IMR-90 (cell line): Measurements from ENCODE around the gene UBE2E2. TPM values are rescaled to one million over a fixed set of nuclear protein-coding genes. Genes with fewer than 3 reads are reported as not detected.

Experiments
- ATAC-seq: fragments of 200-7000 bp; cut with Tn5 transposase; 2 replicates; pipeline ENCODE4 v1.9.1; 2020; ENCODE audit warnings: low read depth, mild to moderate bottlenecking, moderate library complexity
- BruUV-seq: library from RNA; stranded (reverse); fragments of 400-500 nt; replicated peaks from 2 replicates; lab custom pipeline; 2021; lab: Mats Ljungman, UMichigan
- CTCF ChIA-PET: fragments of 300-600 bp; formaldehyde crosslinking; extraction: SDS; loops from one replicate; lab custom pipeline; 2021; ENCODE audit warnings: antibody characterized with exemption; lab: Yijun Ruan, JAX
- POLR2A ChIA-PET: fragments of 300-600 bp; sonication (Branson Sonifier 250); formaldehyde crosslinking; loops from one replicate; lab custom pipeline; 2022; ENCODE audit warnings: antibody characterized with exemption; ENCODE audit not compliant: unreplicated experiment; lab: Charles Lee
- DNase-seq: peaks from one replicate; pipeline ENCODE4 v3.0.0; 2013
- H2AFZ ChIP-seq: replicated peaks from 2 replicates; pipeline ENCODE3; 2013; ENCODE audit warnings: low read length, mild to moderate bottlenecking; ENCODE audit not compliant: poor library complexity
- H2AK5ac ChIP-seq: 2 replicates; pipeline ENCODE4 v1.6.1; 2013; ENCODE audit warnings: low read depth, low read length, inconsistent platforms
- H2AK9ac ChIP-seq: replicated peaks from 2 replicates; pipeline ENCODE3; 2013; ENCODE audit warnings: mild to moderate bottlenecking, low read depth, low read length, moderate library complexity; ENCODE audit not compliant: poor library complexity
- H2BK120ac ChIP-seq: 2 replicates; pipeline ENCODE4 v1.6.1; 2013; ENCODE audit warnings: low read depth, low read length, inconsistent platforms
- H2BK15ac ChIP-seq: 3 replicates; pipeline ENCODE4 v1.6.1; 2013; ENCODE audit warnings: low read depth, low read length, inconsistent platforms
- H2BK20ac ChIP-seq: 2 replicates; pipeline ENCODE4 v1.6.1; 2013; ENCODE audit warnings: low read depth, mild to moderate bottlenecking, inconsistent platforms, low read length, moderate library complexity
- H2BK5ac ChIP-seq: 2 replicates; pipeline ENCODE4 v1.6.1; 2013; ENCODE audit warnings: mild to moderate bottlenecking, low read depth, low read length, inconsistent platforms; ENCODE audit not compliant: poor library complexity, severe bottlenecking
- H3K14ac ChIP-seq: replicated peaks from 2 replicates; pipeline ENCODE4 v1.6.1; 2013; ENCODE audit warnings: low read depth, low read length, inconsistent platforms
- H3K18ac ChIP-seq: 2 replicates; pipeline ENCODE4 v1.6.1; 2013; ENCODE audit warnings: low read depth, low read length, control low read depth
- H3K23ac ChIP-seq: 2 replicates; pipeline ENCODE4 v1.6.1; 2013; ENCODE audit warnings: low read depth, low read length, inconsistent platforms
- H3K27ac ChIP-seq: 2 replicates; pipeline ENCODE4 v1.5.1; 2013; ENCODE audit warnings: mild to moderate bottlenecking, control low read depth, low read length; ENCODE audit not compliant: insufficient read depth
- H3K27me3 ChIP-seq: 2 replicates; pipeline ENCODE4 v1.6.1; 2013; ENCODE audit warnings: low read length; ENCODE audit not compliant: control insufficient read depth, insufficient read depth
- H3K36me3 ChIP-seq: 2 replicates; pipeline ENCODE4 v1.6.1; 2013; ENCODE audit warnings: low read length, mixed read lengths; ENCODE audit not compliant: control insufficient read depth, insufficient read depth
- H3K4ac ChIP-seq: 2 replicates; pipeline ENCODE4 v1.6.1; 2013; ENCODE audit warnings: low read depth, low read length, inconsistent platforms
- H3K4me1 ChIP-seq: 2 replicates; pipeline ENCODE4 v1.6.1; 2013; ENCODE audit warnings: low read length, mixed read lengths; ENCODE audit not compliant: control insufficient read depth, insufficient read depth
- H3K4me2 ChIP-seq: 2 replicates; pipeline ENCODE4 v1.6.1; 2013; ENCODE audit warnings: low read depth, mild to moderate bottlenecking, control low read depth, low read length, moderate library complexity
- H3K4me3 ChIP-seq: 2 replicates; pipeline ENCODE4 v1.5.1; 2013; ENCODE audit warnings: low read depth, mild to moderate bottlenecking, control low read depth, low read length, moderate library complexity; ENCODE audit not compliant: insufficient read depth
- H3K56ac ChIP-seq: 2 replicates; pipeline ENCODE4 v1.6.1; 2013; ENCODE audit warnings: low read length, inconsistent platforms; ENCODE audit not compliant: insufficient read depth; ENCODE audit errors: extremely low read depth
- H3K79me1 ChIP-seq, 2 experiments: 2 replicates each; pipeline ENCODE4 v1.6.1; 2013; ENCODE audit warnings: low read length in 2 of 2, inconsistent platforms in 1 of 2, low read depth in 1 of 2
- H3K9ac ChIP-seq: 2 replicates; pipeline ENCODE4 v1.6.1; 2013; ENCODE audit warnings: low read depth, low read length, control low read depth
- H3K9me1 ChIP-seq: 2 replicates; pipeline ENCODE4 v1.6.1; 2013; ENCODE audit warnings: low read length, inconsistent platforms; ENCODE audit not compliant: insufficient read depth
- H3K9me3 ChIP-seq: 2 replicates; pipeline ENCODE4 v1.6.1; 2013; ENCODE audit warnings: low read length; ENCODE audit not compliant: control insufficient read depth, insufficient read depth
- H4K20me1 ChIP-seq: 2 replicates; pipeline ENCODE4 v1.6.1; 2013; ENCODE audit warnings: low read length, inconsistent platforms; ENCODE audit not compliant: insufficient read depth
- H4K5ac ChIP-seq: 2 replicates; pipeline ENCODE4 v1.6.1; 2013; ENCODE audit warnings: mild to moderate bottlenecking, low read depth, low read length, control low read depth
- H4K8ac ChIP-seq, 2 experiments: 2 replicates each; pipeline ENCODE4 v1.6.1; 2013; ENCODE audit warnings: low read depth in 2 of 2, low read length in 2 of 2, control low read depth in 1 of 2, inconsistent platforms in 1 of 2
- H4K91ac ChIP-seq: 2 replicates; pipeline ENCODE4 v1.6.1; 2013; ENCODE audit warnings: low read depth, low read length, inconsistent platforms; ENCODE audit not compliant: insufficient read depth
- CEBPB ChIP-seq: IDR thresholded peaks from 2 replicates; pipeline ENCODE4 v1.6.1; 2012; ENCODE audit warnings: low read depth, low read length, improper control_type of control experiment
- MAFK ChIP-seq: IDR thresholded peaks from 2 replicates; pipeline ENCODE4 v1.6.1; 2012; ENCODE audit warnings: low read depth, low read length, improper control_type of control experiment
- MAZ ChIP-seq: IDR thresholded peaks from 2 replicates; pipeline ENCODE4 v1.6.1; 2012; ENCODE audit warnings: low read depth, mild to moderate bottlenecking, low read length, improper control_type of control experiment, moderate library complexity, borderline replicate concordance
- MXI1 ChIP-seq: IDR thresholded peaks from 2 replicates; pipeline ENCODE4 v1.6.1; 2012; ENCODE audit warnings: low read depth, mild to moderate bottlenecking, low read length, moderate library complexity, borderline replicate concordance
- NFE2L2 ChIP-seq: fragments of 150-350 bp; IDR thresholded peaks from 2 replicates; pipeline ENCODE4 v1.6.1; 2016; ENCODE audit warnings: low read depth, mild to moderate bottlenecking, low read length
- POLR2A ChIP-seq: IDR thresholded peaks from 2 replicates; pipeline ENCODE4 v1.6.1; 2012; ENCODE audit warnings: mild to moderate bottlenecking, low read depth, low read length
- WGBS, 2 experiments: methylation state at CpG; one replicate each; pipeline versions ENCODE4 v1.1.5 to v1.1.7; 2013; ENCODE audit warnings: missing lambda C conversion rate in 2 of 2; ENCODE audit not compliant: insufficient read length in 1 of 2; ENCODE audit errors: extremely low coverage in 2 of 2; 5-methylcytosine and 5-hydroxymethylcytosine counted together
- dilution Hi-C: fragments of 300-500 bp; cut with HindIII; formaldehyde crosslinking; loops from one replicate; pipeline ENCODE4 v1.14.3; 2018; ENCODE audit warnings: low sequenced_read_pairs; ENCODE audit not compliant: unreplicated experiment
- in situ Hi-C: fragments of 300-500 bp; cut with MboI; formaldehyde crosslinking; loops from 3 replicates; pipeline ENCODE4 v1.14.3; 2019; ENCODE audit warnings: low sequenced_read_pairs, inconsistent platforms, mixed read lengths
- intact Hi-C: fragments of 100-400 bp; cut with micrococcal nuclease; formaldehyde crosslinking; loops from 2 replicates; pipeline ENCODE4 v1.10.0; 2022
- polyA plus RNA-seq, 3 experiments: library from polyadenylated mRNA; depleted of rRNA; stranded (reverse); fragments of >200 nt; gene quantifications; 2 replicates each; pipeline ENCODE4 v1.2.3, GENCODE V29; 2012; ENCODE audit warnings: low replicate concordance in 1 of 3
- total RNA-seq: library from RNA; depleted of rRNA; stranded (reverse); fragments of >200 nt; gene quantifications from 2 replicates; pipeline ENCODE4 v1.2.3, GENCODE V29; 2012
- TF ChIP-seq, protein P1 (sequence below): fragments of 150-350 bp; IDR thresholded peaks from 2 replicates; pipeline ENCODE4 v1.6.1; 2017; ENCODE audit warnings: mild to moderate bottlenecking, antibody characterized with exemption, low read length, low read depth

The UBE2E2 gene
- total and polyA plus RNA-seq, 2 of the 4 experiments (the other 2 are of a cell fraction), result 18.6 to 32.7 TPM

DNA sequence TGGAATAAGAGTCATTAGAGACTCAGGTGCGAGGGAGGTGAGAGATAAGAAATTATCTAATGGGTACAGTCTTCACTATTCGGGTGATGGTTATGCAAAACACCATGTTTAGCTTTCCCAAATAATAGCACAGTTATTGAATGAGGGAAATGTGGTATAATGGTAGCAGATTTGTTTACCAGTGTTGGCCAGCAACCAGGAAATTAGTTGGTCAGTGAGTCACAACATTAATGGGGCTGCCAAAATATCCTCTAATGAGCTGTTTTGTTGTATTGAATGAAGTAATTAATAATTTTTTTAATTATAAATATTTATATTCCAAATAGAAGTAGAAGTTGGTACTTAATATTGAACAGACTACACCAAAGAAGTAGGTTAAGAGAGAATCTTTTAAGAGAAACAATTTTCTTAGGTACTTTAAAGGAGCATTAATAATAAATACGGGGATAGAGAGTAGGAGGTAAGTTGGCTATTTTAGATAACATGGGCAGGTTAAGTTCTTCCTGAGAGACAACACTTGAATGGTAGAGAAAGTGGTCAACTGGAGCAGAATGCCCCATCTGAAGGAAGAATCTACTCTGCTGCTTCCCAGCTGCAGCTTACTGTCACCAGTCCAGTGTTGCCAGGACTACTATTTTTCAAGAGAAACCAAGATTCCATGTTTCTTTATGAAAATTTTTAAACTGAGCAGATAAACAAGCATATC is 218.8 kb downstream of the UBE2E2 start:
- peaks cover 0 to 9% of the 10 kb centered on the region in 2 experiments; a peak in 1 of 4 replicates for H3K79me1 ChIP-seq
- no peak overlapping the region for H3K4me3 ChIP-seq
- H3K23ac ChIP-seq, result no peak overlapping the region
- no peak overlapping the region for H3K9ac ChIP-seq
- in situ Hi-C loops, result no loop called here
- H3K36me3 ChIP-seq, result no peaks in the 10 kb centered on the region
- CTCF ChIA-PET, result no interaction called here
- H2AK9ac ChIP-seq, result no peak overlapping the region
- DNase-seq (peak; percentile 21), ATAC-seq (no peak)
- no peaks in the 10 kb centered on the region for H3K9me3 ChIP-seq
- H3K27ac ChIP-seq, result no peak overlapping the region
- no peak overlapping the region for H2AFZ ChIP-seq
- TF ChIP-seq, protein P1, sequence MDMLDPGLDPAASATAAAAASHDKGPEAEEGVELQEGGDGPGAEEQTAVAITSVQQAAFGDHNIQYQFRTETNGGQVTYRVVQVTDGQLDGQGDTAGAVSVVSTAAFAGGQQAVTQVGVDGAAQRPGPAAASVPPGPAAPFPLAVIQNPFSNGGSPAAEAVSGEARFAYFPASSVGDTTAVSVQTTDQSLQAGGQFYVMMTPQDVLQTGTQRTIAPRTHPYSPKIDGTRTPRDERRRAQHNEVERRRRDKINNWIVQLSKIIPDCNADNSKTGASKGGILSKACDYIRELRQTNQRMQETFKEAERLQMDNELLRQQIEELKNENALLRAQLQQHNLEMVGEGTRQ, result no peak
- TF ChIP-seq POLR2A (no peak), NFE2L2 (no peak), MXI1 (no peak), CEBPB (no peak), MAZ (no peak), MAFK (no peak)
- no peak overlapping the region for H2AK5ac ChIP-seq
- dilution Hi-C loops, result no loop called here
- no peak overlapping the region for H4K91ac ChIP-seq
- POLR2A ChIA-PET, result no interaction called here
- H3K9me1 ChIP-seq, result no peaks in the 10 kb centered on the region; the same call in 1 of the 2 replicates
- no peak overlapping the region for H3K4ac ChIP-seq
- no peak overlapping the region for H2BK20ac ChIP-seq
- no peaks in the 10 kb centered on the region for H3K27me3 ChIP-seq
- no peak overlapping the region for H3K14ac ChIP-seq
- intact Hi-C loops, result no loop called here
- BruUV-seq, result no TSS peak
- no peak overlapping the region for H3K18ac ChIP-seq
- no CpG with 5 or more reads among the region's 3 CpGs for WGBS, 2 experiments
- no peaks in the 10 kb centered on the region for H3K4me1 ChIP-seq
- no peak overlapping the region for H2BK15ac ChIP-seq
- no peak overlapping the region for H2BK120ac ChIP-seq
- no peak overlapping the region for H3K56ac ChIP-seq
- no peak overlapping the region for H4K5ac ChIP-seq
- H4K20me1 ChIP-seq, result no peaks in the 10 kb centered on the region
- no peak overlapping the region for H3K4me2 ChIP-seq
- no peak overlapping the region for H4K8ac ChIP-seq
- no peak overlapping the region for H2BK5ac ChIP-seq
